ENCODE data around the gene C6orf58. TPM values are rescaled to one million over a fixed set of nuclear protein-coding genes. Genes with fewer than 3 reads are reported as not detected.
A peak's percentile ranks its signal among the peaks of the same experiment; 100 is the strongest.
"Not testable (repeated sequence)": the region's sequence is repeated elsewhere in the genome, so short reads cannot be mapped to it uniquely, and the experiment has no call there.

C6orf58 gene
- polyA plus RNA-seq, 5 donors, result 0.55 to 2.0 (median 1.3) TPM

- no peak for DNase-seq
These were observed 13.4 kb downstream of the C6orf58 start for GRCh38 chr6:127590344-127590743.

GRCh38 chr6:127592964-127593363, 16.0 kb downstream of the C6orf58 start:
- DNase-seq, result no peak

GRCh38 chr6:127593456-127593855, 16.5 kb downstream of the C6orf58 start:
- DNase-seq, result not testable (repeated sequence)

GRCh38 chr6:127606131-127606562, 29.2 kb downstream of the C6orf58 start:
- DNase-seq, result peak; percentile 6

GRCh38 chr6:127608554-127609270, 31.7 kb downstream of the C6orf58 start:
- no peak for DNase-seq

GRCh38 chr6:127618729-127619128, 41.8 kb downstream of the C6orf58 start:
- DNase-seq, result no peak

- DNase-seq, result no peak
These were observed 53.8 kb downstream of the C6orf58 start for GRCh38 chr6:127630800-127631199.

GRCh38 chr6:127634178-127634577, 57.2 kb downstream of the C6orf58 start:
- DNase-seq, result no peak

- DNase-seq, result no peak
These were observed 58.1 kb downstream of the C6orf58 start for GRCh38 chr6:127635091-127635490.

GRCh38 chr6:127637830-127638409, 60.9 kb downstream of the C6orf58 start:
- DNase-seq, result no peak

Other genes with a start within 250 kb of the C6orf58 start
- 10 to 100 TPM; 64.0 to 94.6 (median 80.2) TPM for gene ECHDC1, start 233.6 kb upstream of the C6orf58 start, polyA plus RNA-seq (ENCODE audit: insufficient read depth in 1 of 5, insufficient read length in 5 of 5, low replicate concordance in 1 of 5)
- 10 to 100 TPM; 21.4 to 55.6 (median 47.1) TPM for gene KIAA0408, start 117.8 kb upstream of the C6orf58 start, polyA plus RNA-seq (ENCODE audit: insufficient read depth in 1 of 5, insufficient read length in 5 of 5, low replicate concordance in 1 of 5)